ENCODE results near the gene EMC7. TPM values are rescaled to one million over a fixed set of nuclear protein-coding genes. Genes with fewer than 3 reads are reported as not detected.
A peak's percentile ranks its signal among the peaks of the same experiment; 100 is the strongest.

The EMC7 gene
- total RNA-seq, 4 donors from 2014 or later, result 12.4 to 45.8 (median 27.2) TPM

DNA sequence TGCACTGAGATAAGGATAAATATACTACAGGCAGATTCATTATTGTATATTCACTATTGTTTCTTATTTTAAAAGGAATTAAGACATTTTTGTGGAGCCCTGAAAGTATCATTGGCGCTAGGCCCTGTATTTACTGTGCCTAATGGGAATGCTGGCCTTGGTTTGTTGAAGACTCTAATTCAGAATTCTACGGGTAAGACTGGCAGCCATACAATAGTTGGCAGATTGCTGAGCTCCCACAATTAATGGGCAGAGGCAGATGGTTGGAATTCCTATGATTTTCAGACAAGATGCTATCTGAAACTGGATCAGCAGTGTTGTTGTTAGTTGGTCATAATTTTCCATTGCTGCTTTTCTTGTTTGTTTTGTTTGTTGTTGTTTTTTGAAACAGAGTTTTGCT, 15.0 kb upstream of the EMC7 start:
- Histone ChIP-seq H3K4me3 (no peak overlapping the region), H3K27ac (no peak overlapping the region), H3K4me1 (no peaks in the 10 kb centered on the region), H3K9me3 (no peaks in the 10 kb centered on the region), H3K36me3 (no peaks in the 10 kb centered on the region), H3K27me3 (no peaks in the 10 kb centered on the region)
- intact Hi-C loops (cut with DNase I; ENCODE audit: low total_unique reads), result no loop called here
- TF ChIP-seq, protein P1, sequence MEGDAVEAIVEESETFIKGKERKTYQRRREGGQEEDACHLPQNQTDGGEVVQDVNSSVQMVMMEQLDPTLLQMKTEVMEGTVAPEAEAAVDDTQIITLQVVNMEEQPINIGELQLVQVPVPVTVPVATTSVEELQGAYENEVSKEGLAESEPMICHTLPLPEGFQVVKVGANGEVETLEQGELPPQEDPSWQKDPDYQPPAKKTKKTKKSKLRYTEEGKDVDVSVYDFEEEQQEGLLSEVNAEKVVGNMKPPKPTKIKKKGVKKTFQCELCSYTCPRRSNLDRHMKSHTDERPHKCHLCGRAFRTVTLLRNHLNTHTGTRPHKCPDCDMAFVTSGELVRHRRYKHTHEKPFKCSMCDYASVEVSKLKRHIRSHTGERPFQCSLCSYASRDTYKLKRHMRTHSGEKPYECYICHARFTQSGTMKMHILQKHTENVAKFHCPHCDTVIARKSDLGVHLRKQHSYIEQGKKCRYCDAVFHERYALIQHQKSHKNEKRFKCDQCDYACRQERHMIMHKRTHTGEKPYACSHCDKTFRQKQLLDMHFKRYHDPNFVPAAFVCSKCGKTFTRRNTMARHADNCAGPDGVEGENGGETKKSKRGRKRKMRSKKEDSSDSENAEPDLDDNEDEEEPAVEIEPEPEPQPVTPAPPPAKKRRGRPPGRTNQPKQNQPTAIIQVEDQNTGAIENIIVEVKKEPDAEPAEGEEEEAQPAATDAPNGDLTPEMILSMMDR (IDR thresholded peaks at IDR 0.05), result no peak
- no peak for TF ChIP-seq POLR2A (IDR thresholded peaks at IDR 0.05)
- no peak for DNase-seq

DNA sequence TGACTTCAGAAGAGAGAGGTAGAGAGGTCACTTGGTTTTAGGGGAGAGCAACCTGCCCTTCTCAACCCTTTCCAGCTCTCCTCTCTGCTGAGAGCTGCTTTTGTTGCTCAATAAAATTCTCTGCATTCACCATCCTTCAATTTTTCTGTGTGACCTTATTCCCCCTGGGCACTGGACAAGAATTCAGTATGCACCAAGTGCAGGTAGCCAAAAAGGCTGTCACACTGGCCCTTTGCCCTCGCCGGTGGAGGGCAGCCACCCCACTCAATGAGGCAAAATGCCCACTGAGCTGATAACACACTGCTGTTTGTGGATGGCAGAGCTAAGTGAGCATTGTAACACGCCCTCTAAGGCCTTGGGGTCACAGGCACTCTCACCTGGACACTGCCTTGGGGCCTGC, 13.1 kb upstream of the EMC7 start:
- DNase-seq, result no peak
- no peaks in the 10 kb centered on the region for H3K27me3 ChIP-seq
- TF ChIP-seq, protein P1 (IDR thresholded peaks at IDR 0.05), result no peak
- TF ChIP-seq POLR2A (IDR thresholded peaks at IDR 0.05), result no peak
- no peak overlapping the region for H3K27ac ChIP-seq
- H3K4me3 ChIP-seq, result no peak overlapping the region
- H3K9me3 ChIP-seq, result no peaks in the 10 kb centered on the region
- H3K4me1 ChIP-seq, result no peaks in the 10 kb centered on the region
- H3K36me3 ChIP-seq, result no peaks in the 10 kb centered on the region
- intact Hi-C loops (cut with DNase I; ENCODE audit: low total_unique reads), result no loop called here

- Histone ChIP-seq H3K4me1 (no peaks in the 10 kb centered on the region), H3K4me3 (no peak overlapping the region), H3K27ac (no peak overlapping the region), H3K9me3 (no peaks in the 10 kb centered on the region), H3K27me3 (no peaks in the 10 kb centered on the region), H3K36me3 (no peaks in the 10 kb centered on the region)
- intact Hi-C loops (cut with DNase I; ENCODE audit: low total_unique reads), result no loop called here
- no peak for DNase-seq
- TF ChIP-seq, protein P1 (IDR thresholded peaks at IDR 0.05), result no peak
- no peak for TF ChIP-seq POLR2A (IDR thresholded peaks at IDR 0.05)
Measured at GRCh38 chr15:34114215-34114614, 12.6 kb upstream of the EMC7 start.

- no peaks in the 10 kb centered on the region for H3K36me3 ChIP-seq
- H3K27me3 ChIP-seq, result no peaks in the 10 kb centered on the region
- H3K4me3 ChIP-seq, result no peak overlapping the region
- H3K9me3 ChIP-seq, result no peaks in the 10 kb centered on the region
- intact Hi-C loops (cut with DNase I; ENCODE audit: low total_unique reads), result no loop called here
- no peaks in the 10 kb centered on the region for H3K4me1 ChIP-seq
- TF ChIP-seq, protein P1 (IDR thresholded peaks at IDR 0.05), result no peak
- TF ChIP-seq POLR2A (IDR thresholded peaks at IDR 0.05), result no peak
- no peak for DNase-seq
- no peak overlapping the region for H3K27ac ChIP-seq
Measured at GRCh38 chr15:34111488-34111887, 9.8 kb upstream of the EMC7 start.

- DNase-seq, result no peak
- TF ChIP-seq, protein P1 (IDR thresholded peaks at IDR 0.05), result peak in 2 of 4 experiments; percentile 7
- TF ChIP-seq POLR2A (IDR thresholded peaks at IDR 0.05), result no peak
- Histone ChIP-seq H3K27me3 (no peaks in the 10 kb centered on the region), H3K4me1 (no peaks in the 10 kb centered on the region), H3K36me3 (no peaks in the 10 kb centered on the region), H3K4me3 (no peak overlapping the region), H3K9me3 (no peaks in the 10 kb centered on the region), H3K27ac (no peak overlapping the region)
- intact Hi-C loops (cut with DNase I; ENCODE audit: low total_unique reads), result loop anchor here (10.0 kb wide), 1 partner anchor 105 kb away; the partner anchor contains the start of gene KATNBL1
Measured at GRCh38 chr15:34109797-34110663, 8.4 kb upstream of the EMC7 start.
